HCT116 (cell line): Measurements from ENCODE around the gene SLC7A8. TPM values are rescaled to one million over a fixed set of nuclear protein-coding genes. Genes with fewer than 3 reads are reported as not detected.

ENCODE experiments used
- ATAC-seq: fragments of 200-7000 bp; cut with Tn5 transposase; 2 replicates; pipeline ENCODE4 v1.9.1; 2020; ENCODE audit warnings: mild to moderate bottlenecking, moderate library complexity
- BruUV-seq: library from RNA; stranded (reverse); fragments of 400-500 nt; replicated peaks from 2 replicates; lab custom pipeline; 2021; lab: Mats Ljungman, UMichigan
- CTCF ChIA-PET: fragments of 300-600 bp; sonication (Branson Sonifier 250); formaldehyde crosslinking; loops from one replicate; lab custom pipeline; 2021; ENCODE audit warnings: antibody characterized with exemption; lab: Charles Lee
- POLR2A ChIA-PET: fragments of 300-600, 350-600 bp; sonication (Branson Sonifier 250); formaldehyde crosslinking; loops from one replicate; lab custom pipeline; 2021; ENCODE audit warnings: antibody characterized with exemption; lab: Charles Lee
- RAD21 ChIA-PET, 2 experiments: fragments of 300-600 bp; sonication (Branson Sonifier 250); formaldehyde crosslinking; loops; one replicate each; lab custom pipeline; 2023; ENCODE audit warnings: low total read pairs in 2 of 2; ENCODE audit not compliant: uncharacterized antibody in 2 of 2, unreplicated experiment in 2 of 2, low non-redundant PET in 1 of 2; lab: Charles Lee
- DNase-seq: peaks from one replicate; pipeline ENCODE4 v3.0.0-alpha.2; 2010; ENCODE audit warnings: low read depth, low spot score
- H2AFZ ChIP-seq: fragments of 200-600 bp; shearing (Covaris generic), sonication (generic); 2 replicates; pipeline ENCODE4 v1.6.1; 2017; ENCODE audit warnings: low read depth, mixed run types, mixed read lengths, antibody characterized with exemption, low read length; ENCODE audit not compliant: poor library complexity, severe bottlenecking
- H3K27ac ChIP-seq: 2 replicates; pipeline ENCODE4 v1.5.1; 2012; ENCODE audit warnings: low read depth, low read length
- H3K27me3 ChIP-seq: fragments of 200-600 bp; sonication (generic); 2 replicates; pipeline ENCODE4 v1.6.1; 2016; ENCODE audit warnings: mixed run types, low read length, mixed read lengths; ENCODE audit not compliant: insufficient read depth
- H3K36me3 ChIP-seq, 2 experiments: fragments of 200-500 bp in 1 of 2; fragments of 200-600 bp in 1 of 2; sonication (Bioruptor generic) in 1 of 2; sonication (generic) in 1 of 2; 2 replicates each; pipeline versions ENCODE4 v1.5.1 to v1.6.1; 2014 to 2016; ENCODE audit warnings: low read length in 2 of 2, inconsistent platforms in 1 of 2, mixed read lengths in 1 of 2, mixed run types in 1 of 2; ENCODE audit not compliant: insufficient read depth in 2 of 2, control insufficient read depth in 1 of 2
- H3K4me1 ChIP-seq, 2 experiments: fragments of 200-600 bp in 1 of 2; sonication (generic) in 1 of 2; 2 replicates each; pipeline versions ENCODE4 v1.5.1 to v1.6.1; 2012 to 2017; ENCODE audit warnings: low read length in 2 of 2, inconsistent platforms in 1 of 2, mild to moderate bottlenecking in 1 of 2, mixed read lengths in 1 of 2, mixed run types in 1 of 2, moderate library complexity in 1 of 2; ENCODE audit not compliant: insufficient read depth in 2 of 2, control insufficient read depth in 1 of 2
- H3K4me2 ChIP-seq: fragments of 200-600 bp; sonication (generic); 2 replicates; pipeline ENCODE4 v1.6.1; 2017; ENCODE audit warnings: mixed run types, low read length, mixed read lengths
- H3K4me3 ChIP-seq, 2 experiments: fragments of 200-600 bp in 1 of 2; sonication (generic) in 1 of 2; replicated peaks in 1 of 2; 2 replicates each; pipeline ENCODE4 v1.5.1; 2011 to 2016; ENCODE audit warnings: low read length in 2 of 2, control low read depth in 1 of 2, low read depth in 1 of 2, mild to moderate bottlenecking in 1 of 2, mixed read lengths in 1 of 2, mixed run types in 1 of 2
- H3K79me2 ChIP-seq: fragments of 200-600 bp; sonication (generic); 2 replicates; pipeline ENCODE4 v1.6.1; 2017; ENCODE audit warnings: mild to moderate bottlenecking, mixed run types, low read length, moderate library complexity, mixed read lengths; ENCODE audit not compliant: insufficient read depth
- H3K9ac ChIP-seq: fragments of 200-600 bp; sonication (generic); 2 replicates; pipeline ENCODE4 v1.6.1; 2016; ENCODE audit warnings: low read length, mixed read lengths
- H3K9me2 ChIP-seq: fragments of 200-600 bp; sonication (generic), shearing (Covaris generic); 2 replicates; pipeline ENCODE4 v1.6.1; 2017; ENCODE audit warnings: mixed run types, mild to moderate bottlenecking, moderate library complexity; ENCODE audit not compliant: insufficient read depth
- H3K9me3 ChIP-seq, 2 experiments: fragments of 200-500 bp in 1 of 2; fragments of 200-600 bp in 1 of 2; sonication (Bioruptor generic) in 1 of 2; sonication (generic) in 1 of 2; 2 replicates each; pipeline ENCODE4 v1.6.1; 2014 to 2017; ENCODE audit warnings: low read length in 2 of 2, mixed read lengths in 2 of 2, inconsistent platforms in 1 of 2, low read depth in 1 of 2, mild to moderate bottlenecking in 1 of 2, mixed run types in 1 of 2, moderate library complexity in 1 of 2; ENCODE audit not compliant: control insufficient read depth in 1 of 2, insufficient read depth in 1 of 2
- H4K20me1 ChIP-seq: fragments of 200-600 bp; sonication (generic), shearing (Covaris generic); 2 replicates; pipeline ENCODE4 v1.6.1; 2017; ENCODE audit warnings: mixed run types, mild to moderate bottlenecking, moderate library complexity; ENCODE audit not compliant: insufficient read depth
- ATF3 ChIP-seq: IDR thresholded peaks from 2 replicates; pipeline ENCODE4 v1.6.1; 2012
- EGR1 ChIP-seq: IDR thresholded peaks from 2 replicates; pipeline ENCODE4 v1.6.1; 2012; ENCODE audit warnings: low read depth
- EZH2 ChIP-seq: fragments of 200-600 bp; sonication (generic); IDR thresholded peaks from 2 replicates; pipeline ENCODE4 v1.6.1; 2017; ENCODE audit warnings: antibody characterized with exemption, mixed run types
- SP1 ChIP-seq: IDR thresholded peaks from 2 replicates; pipeline ENCODE4 v1.6.1; 2012; ENCODE audit warnings: low read depth
- TCF7L2 ChIP-seq: IDR thresholded peaks from 2 replicates; pipeline ENCODE4 v1.7.0; 2011; ENCODE audit warnings: borderline replicate concordance, inconsistent platforms; ENCODE audit not compliant: insufficient read depth, insufficient read length; ENCODE audit errors: extremely low read depth
- YY1 ChIP-seq: IDR thresholded peaks from 2 replicates; pipeline ENCODE4 v1.6.1; 2011; ENCODE audit warnings: low read length, low read depth, moderate library complexity, mild to moderate bottlenecking; ENCODE audit not compliant: insufficient replicate concordance; ENCODE audit errors: extremely low read depth
- ZNF274 ChIP-seq: fragments of 200-500 bp; sonication (Bioruptor generic); IDR thresholded peaks from 2 replicates; pipeline ENCODE4 v1.6.1; 2014; ENCODE audit warnings: mild to moderate bottlenecking, low read depth, low read length, inconsistent platforms
- intact Hi-C: fragments of 100-400 bp; cut with micrococcal nuclease; formaldehyde crosslinking; loops from 2 replicates; pipeline ENCODE4 v1.10.0; 2022
- total RNA-seq: library from RNA; stranded (reverse); gene quantifications from one replicate; pipeline ENCODE4 v1.2.1, GENCODE V29; 2021; ENCODE audit not compliant: unreplicated experiment
- TF ChIP-seq, protein P1 (sequence below): IDR thresholded peaks from 2 replicates; pipeline ENCODE4 v1.6.1; 2012; ENCODE audit warnings: low read depth
- TF ChIP-seq, protein P2 (sequence below): IDR thresholded peaks from 2 replicates; pipeline ENCODE4 v1.6.1; 2011; ENCODE audit warnings: mild to moderate bottlenecking, low read length, moderate library complexity; ENCODE audit not compliant: insufficient replicate concordance; ENCODE audit errors: extremely low read depth

Gene SLC7A8
- total RNA-seq, 1 experiment from 2014 or later = 5.3 TPM

- TF ChIP-seq, protein P1, sequence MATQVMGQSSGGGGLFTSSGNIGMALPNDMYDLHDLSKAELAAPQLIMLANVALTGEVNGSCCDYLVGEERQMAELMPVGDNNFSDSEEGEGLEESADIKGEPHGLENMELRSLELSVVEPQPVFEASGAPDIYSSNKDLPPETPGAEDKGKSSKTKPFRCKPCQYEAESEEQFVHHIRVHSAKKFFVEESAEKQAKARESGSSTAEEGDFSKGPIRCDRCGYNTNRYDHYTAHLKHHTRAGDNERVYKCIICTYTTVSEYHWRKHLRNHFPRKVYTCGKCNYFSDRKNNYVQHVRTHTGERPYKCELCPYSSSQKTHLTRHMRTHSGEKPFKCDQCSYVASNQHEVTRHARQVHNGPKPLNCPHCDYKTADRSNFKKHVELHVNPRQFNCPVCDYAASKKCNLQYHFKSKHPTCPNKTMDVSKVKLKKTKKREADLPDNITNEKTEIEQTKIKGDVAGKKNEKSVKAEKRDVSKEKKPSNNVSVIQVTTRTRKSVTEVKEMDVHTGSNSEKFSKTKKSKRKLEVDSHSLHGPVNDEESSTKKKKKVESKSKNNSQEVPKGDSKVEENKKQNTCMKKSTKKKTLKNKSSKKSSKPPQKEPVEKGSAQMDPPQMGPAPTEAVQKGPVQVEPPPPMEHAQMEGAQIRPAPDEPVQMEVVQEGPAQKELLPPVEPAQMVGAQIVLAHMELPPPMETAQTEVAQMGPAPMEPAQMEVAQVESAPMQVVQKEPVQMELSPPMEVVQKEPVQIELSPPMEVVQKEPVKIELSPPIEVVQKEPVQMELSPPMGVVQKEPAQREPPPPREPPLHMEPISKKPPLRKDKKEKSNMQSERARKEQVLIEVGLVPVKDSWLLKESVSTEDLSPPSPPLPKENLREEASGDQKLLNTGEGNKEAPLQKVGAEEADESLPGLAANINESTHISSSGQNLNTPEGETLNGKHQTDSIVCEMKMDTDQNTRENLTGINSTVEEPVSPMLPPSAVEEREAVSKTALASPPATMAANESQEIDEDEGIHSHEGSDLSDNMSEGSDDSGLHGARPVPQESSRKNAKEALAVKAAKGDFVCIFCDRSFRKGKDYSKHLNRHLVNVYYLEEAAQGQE = no peak
- TF ChIP-seq EGR1 (no peak), SP1 (no peak)
Measured at GRCh38 chr14:23114120-23114458, 69.4 kb downstream of the SLC7A8 start (continued).

- Histone ChIP-seq H2AFZ (no peak overlapping the region), H3K27ac (no peak overlapping the region), H3K9ac (no peak overlapping the region), H3K4me1 (peaks cover 12 to 23% of the 10 kb centered on the region in 2 experiments), H3K4me3 (no peak overlapping the region), H3K9me3 (no peaks in the 10 kb centered on the region), H3K36me3 (no peaks in the 10 kb centered on the region), H3K9me2 (no peaks in the 10 kb centered on the region), H4K20me1 (no peaks in the 10 kb centered on the region), H3K4me2 (no peak overlapping the region), H3K79me2 (no peaks in the 10 kb centered on the region), H3K27me3 (peaks cover 20% of the 10 kb centered on the region; the same call in 1 of the 2 replicates)
- intact Hi-C loops = no loop called here
- TF ChIP-seq YY1 = no peak
- TF ChIP-seq, protein P1 = no peak
- TF ChIP-seq EZH2 = no peak
- no peak for TF ChIP-seq ZNF274
- no peak for TF ChIP-seq EGR1
- TF ChIP-seq, protein P2, sequence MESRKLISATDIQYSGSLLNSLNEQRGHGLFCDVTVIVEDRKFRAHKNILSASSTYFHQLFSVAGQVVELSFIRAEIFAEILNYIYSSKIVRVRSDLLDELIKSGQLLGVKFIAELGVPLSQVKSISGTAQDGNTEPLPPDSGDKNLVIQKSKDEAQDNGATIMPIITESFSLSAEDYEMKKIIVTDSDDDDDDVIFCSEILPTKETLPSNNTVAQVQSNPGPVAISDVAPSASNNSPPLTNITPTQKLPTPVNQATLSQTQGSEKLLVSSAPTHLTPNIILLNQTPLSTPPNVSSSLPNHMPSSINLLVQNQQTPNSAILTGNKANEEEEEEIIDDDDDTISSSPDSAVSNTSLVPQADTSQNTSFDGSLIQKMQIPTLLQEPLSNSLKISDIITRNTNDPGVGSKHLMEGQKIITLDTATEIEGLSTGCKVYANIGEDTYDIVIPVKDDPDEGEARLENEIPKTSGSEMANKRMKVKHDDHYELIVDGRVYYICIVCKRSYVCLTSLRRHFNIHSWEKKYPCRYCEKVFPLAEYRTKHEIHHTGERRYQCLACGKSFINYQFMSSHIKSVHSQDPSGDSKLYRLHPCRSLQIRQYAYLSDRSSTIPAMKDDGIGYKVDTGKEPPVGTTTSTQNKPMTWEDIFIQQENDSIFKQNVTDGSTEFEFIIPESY = no peak
- no peak for TF ChIP-seq ATF3
- TF ChIP-seq TCF7L2 = no peak
- CTCF ChIA-PET = interaction anchor here (1.1 to 5.5 kb wide), 3 partner anchors 45 to 127 kb away, joined by 3 to 56 read pairs (median 3); no protein-coding TSS in a partner anchor
- POLR2A ChIA-PET = interaction anchor here (1.2 kb wide), 1 partner anchor 18 kb away, joined by 3 read pairs; the partner anchor contains the start of genes ACIN1 and C14orf119
- no peak for DNase-seq
- RAD21 ChIA-PET = interaction anchor here in 1 of 2 experiments (0.9 kb wide), 1 partner anchor 68 kb away, joined by 3 read pairs; no protein-coding TSS in a partner anchor
- ATAC-seq = no peak
- BruUV-seq = no TSS peak
Measured at GRCh38 chr14:23113431-23114119, 69.9 kb downstream of the SLC7A8 start.
